Measurements from ENCODE around the gene SMURF1.

SMURF1 gene

GRCh38 chr7:99001482-99002147 lies 142.3 kb downstream of the SMURF1 start:
- no peak for DNase-seq

GRCh38 chr7:99000904-99001465 lies 142.9 kb downstream of the SMURF1 start:
- no peak for DNase-seq

GRCh38 chr7:99000196-99000903 lies 143.6 kb downstream of the SMURF1 start:
- DNase-seq = no peak

- DNase-seq = no peak
Measured at GRCh38 chr7:98998821-98999725, 144.8 kb downstream of the SMURF1 start.

GRCh38 chr7:98997846-98998245 lies 146.1 kb downstream of the SMURF1 start:
- DNase-seq = no peak

- DNase-seq = no peak
Measured at GRCh38 chr7:98996150-98996552, 147.8 kb downstream of the SMURF1 start.

- no peak for DNase-seq
Measured at GRCh38 chr7:98995523-98996149, 148.3 kb downstream of the SMURF1 start.

GRCh38 chr7:98995111-98995510 lies 148.8 kb downstream of the SMURF1 start:
- DNase-seq = no peak

- DNase-seq = no peak
Measured at GRCh38 chr7:98994046-98994944, 149.6 kb downstream of the SMURF1 start.

- no peak for DNase-seq
Measured at GRCh38 chr7:98993024-98993897, 150.6 kb downstream of the SMURF1 start.

GRCh38 chr7:98992076-98992475 lies 151.8 kb downstream of the SMURF1 start:
- DNase-seq = no peak

GRCh38 chr7:98991141-98991540 lies 152.8 kb downstream of the SMURF1 start:
- no peak for DNase-seq

- no peak for DNase-seq
Measured at GRCh38 chr7:98990356-98990755, 153.6 kb downstream of the SMURF1 start.

- DNase-seq = no peak
Measured at GRCh38 chr7:98988641-98989040, 155.3 kb downstream of the SMURF1 start.

- no peak for DNase-seq
Measured at GRCh38 chr7:98985945-98986344, 158.0 kb downstream of the SMURF1 start.

GRCh38 chr7:98985406-98985805 lies 158.5 kb downstream of the SMURF1 start:
- DNase-seq = no peak

- DNase-seq = no peak
Measured at GRCh38 chr7:98984126-98984525, 159.8 kb downstream of the SMURF1 start.

- no peak for DNase-seq
Measured at GRCh38 chr7:98982686-98983085, 161.2 kb downstream of the SMURF1 start.

- no peak for DNase-seq
Measured at GRCh38 chr7:98981701-98982100, 162.2 kb downstream of the SMURF1 start.

- no peak for DNase-seq
Measured at GRCh38 chr7:98978672-98979071, 165.2 kb downstream of the SMURF1 start.

All from NCI-H1048 (cell line).